Right forelimb (tissue), 1 donor: Measurements from ENCODE around the gene CMBL.
"Not testable (repeated sequence)": the region's sequence is repeated elsewhere in the genome, so short reads cannot be mapped to it uniquely, and the experiment has no call there.

ENCODE experiments used
- DNase-seq: peaks from one replicate; pipeline ENCODE4 v3.0.0-alpha.2; 2018

The CMBL gene

GRCh38 chr5:10253390-10253789, 54.3 kb downstream of the CMBL start:
- DNase-seq: no peak

DNA sequence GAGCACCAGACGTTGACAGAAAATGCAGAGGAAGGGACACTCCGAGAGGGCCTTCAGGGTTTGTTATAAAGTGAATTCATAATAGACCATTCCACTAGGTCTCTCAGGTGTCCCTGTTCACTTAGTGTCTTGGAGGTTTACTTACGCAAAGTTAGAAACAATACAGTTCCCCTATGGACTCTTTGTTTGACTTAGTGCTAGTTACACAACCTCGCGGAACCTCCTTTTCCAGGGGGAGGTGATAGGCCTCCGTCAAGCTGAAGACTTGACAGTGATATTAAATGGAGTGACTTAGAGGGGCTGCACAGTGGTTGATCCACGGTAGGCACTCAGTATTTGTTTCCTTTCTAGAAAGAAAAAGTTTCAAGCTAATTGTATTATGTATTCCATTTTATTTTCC, 56.3 kb downstream of the CMBL start:
- DNase-seq: no peak

DNA sequence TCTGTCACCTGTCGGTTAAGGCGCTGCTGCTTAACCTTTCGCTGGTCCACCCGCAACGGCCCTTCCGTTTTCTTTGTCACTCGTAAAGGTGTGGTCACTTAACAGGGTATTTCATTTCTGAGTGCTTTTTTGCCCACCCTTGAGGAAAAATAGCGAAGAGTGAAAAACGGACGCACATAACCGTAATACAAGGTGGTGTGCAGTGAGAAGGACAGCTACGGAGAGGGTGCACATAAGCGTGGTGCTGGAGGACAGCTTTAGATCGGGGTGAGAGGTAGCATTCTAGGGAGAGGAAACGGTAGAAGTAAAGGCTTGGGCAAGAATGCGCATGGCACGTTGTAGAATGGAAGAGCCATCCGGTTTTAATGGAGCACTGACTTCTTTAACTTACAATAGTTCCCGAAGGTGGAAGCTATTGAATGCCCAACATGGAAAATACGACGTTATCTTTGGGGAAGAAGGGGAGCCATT, 56.9 kb downstream of the CMBL start:
- DNase-seq: no peak

DNA sequence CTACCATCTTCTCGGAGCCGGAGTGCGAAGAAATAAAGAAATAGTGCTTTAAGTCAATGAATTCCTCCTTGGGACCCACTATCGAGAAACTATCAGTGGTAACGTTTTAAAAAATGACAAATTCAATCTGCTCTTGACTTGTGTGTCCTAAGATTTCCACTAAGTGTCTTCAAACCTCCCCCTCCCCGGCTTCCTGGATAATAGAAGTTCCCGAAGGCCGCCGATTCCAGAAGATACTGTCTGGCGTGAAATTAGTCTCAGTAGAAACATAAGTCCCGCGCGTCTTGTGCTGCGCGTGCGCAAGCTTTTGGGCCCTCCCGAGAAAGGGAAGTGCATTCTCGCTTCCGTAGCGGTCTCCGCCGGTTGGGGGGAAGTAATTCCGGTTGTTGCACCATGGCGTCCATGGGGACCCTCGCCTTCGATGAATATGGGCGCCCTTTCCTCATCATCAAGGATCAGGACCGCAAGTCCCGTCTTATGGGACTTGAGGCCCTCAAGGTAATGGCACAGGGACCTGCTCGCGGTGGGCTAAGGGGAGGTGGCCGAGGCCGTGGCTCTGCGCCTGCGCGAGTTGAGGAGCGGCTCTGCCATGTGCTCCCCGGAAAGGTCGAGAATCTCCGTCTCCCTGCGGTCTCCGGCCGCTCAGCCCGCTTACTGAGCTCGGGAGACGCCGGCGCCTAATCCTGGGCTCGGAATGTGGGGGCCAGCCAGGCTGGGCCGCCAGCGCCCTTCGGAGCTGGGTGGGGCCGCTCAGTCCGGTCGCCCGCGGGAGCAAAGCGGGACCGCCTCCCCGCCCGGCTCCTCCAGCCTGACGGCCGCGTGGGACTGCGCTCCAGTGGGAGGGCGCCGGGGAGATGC, 57.5 kb downstream of the CMBL start, which contains the start of gene CCT5:
TSS of gene CCT5 (plus strand) at position 333 of the 858 bp plus-strand sequence. CDS start at position 394, 61 bp downstream.
- peak; percentile 94 for DNase-seq

- no peak for DNase-seq
These were observed 59.1 kb downstream of the CMBL start for GRCh38 chr5:10248378-10249260.

DNA sequence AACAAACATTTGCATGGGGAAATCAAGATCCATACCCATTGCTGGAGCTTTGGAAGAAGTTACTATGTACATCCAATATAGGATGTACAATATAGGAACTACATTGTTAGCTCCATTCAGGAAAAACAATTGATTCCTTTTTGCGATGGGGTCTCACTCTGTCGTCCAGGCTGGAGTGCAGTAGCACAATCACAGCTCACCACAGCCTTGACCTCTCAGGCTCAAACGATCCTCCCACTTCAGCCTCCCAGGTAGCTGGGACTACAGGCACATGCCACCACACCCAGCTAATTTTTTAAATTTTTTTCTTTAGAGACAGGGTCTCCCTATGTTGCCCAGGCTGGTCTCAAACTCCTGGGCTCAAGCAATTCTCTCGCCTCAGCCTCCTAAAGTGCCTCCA, 60.5 kb downstream of the CMBL start:
- DNase-seq: not testable (repeated sequence)

- DNase-seq: no peak
These were observed 60.9 kb downstream of the CMBL start for GRCh38 chr5:10246761-10247160.

DNA sequence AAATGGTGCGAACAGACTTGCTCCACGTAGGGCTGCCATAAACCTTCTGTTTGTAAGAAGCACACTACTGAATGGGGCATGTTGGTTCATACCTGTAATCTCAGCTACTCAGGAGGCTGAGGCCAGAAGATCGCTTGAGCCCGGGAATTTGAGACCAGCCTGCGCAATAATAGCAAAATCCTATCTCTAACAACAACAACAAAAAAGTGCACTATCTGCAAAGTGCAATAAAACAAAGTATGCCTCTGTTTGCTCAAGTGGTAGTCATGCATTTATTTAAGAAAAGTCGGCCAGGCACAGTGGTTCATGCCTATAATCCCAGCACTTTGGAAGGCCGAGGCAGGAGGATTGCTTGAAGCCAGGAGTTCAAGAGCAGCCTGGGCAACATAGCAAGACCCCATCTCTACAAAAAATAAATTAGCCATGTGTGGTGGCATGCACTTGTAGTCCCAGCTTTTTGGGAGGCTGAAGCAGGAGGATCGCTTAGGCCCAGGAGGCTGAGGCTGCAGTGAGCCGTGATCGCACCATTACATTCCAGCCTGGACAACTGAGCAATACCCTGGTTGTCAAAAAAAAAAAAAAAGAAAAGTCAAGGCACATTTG, 63.3 kb downstream of the CMBL start:
- no peak for DNase-seq

GRCh38 chr5:10243660-10244240, 64.0 kb downstream of the CMBL start:
- no peak for DNase-seq

DNA sequence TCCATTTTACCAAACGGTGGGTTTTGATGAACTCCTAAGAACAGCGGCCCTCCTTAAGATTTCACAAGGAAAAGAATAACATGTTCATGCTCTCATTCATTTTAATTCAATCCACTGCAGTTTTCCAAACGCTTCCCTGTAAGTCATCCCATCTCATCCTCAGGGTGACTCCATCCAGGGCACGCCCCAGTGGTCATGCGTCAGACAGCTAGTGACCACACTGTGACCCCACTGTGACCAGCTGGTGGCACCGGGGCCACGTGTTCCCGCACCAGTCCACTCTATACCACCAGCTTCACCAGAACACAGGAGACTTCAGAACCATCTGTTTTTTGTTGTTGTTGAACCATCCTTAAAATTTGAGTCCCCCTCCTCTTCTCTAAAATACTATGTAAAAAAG, 72.4 kb downstream of the CMBL start:
- DNase-seq: no peak

DNA sequence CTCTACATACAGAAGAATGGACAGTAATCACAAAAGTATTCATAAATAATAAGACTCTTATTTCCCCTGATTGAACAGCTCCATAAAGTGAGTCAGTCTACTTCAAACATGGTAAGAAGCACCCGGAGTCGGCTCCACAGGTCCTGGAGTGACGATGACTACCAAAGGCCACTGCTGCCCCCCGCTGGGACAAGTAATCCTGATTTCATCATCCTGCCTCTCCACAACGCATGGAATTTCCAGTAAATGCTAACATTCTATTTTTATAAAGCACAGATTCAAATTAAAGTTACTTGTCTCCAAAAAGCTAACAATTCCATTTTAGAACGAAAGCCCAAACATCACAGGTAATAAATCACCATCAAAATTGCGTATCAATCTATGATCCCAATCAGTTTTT, 74.2 kb downstream of the CMBL start:
- no peak for DNase-seq

DNA sequence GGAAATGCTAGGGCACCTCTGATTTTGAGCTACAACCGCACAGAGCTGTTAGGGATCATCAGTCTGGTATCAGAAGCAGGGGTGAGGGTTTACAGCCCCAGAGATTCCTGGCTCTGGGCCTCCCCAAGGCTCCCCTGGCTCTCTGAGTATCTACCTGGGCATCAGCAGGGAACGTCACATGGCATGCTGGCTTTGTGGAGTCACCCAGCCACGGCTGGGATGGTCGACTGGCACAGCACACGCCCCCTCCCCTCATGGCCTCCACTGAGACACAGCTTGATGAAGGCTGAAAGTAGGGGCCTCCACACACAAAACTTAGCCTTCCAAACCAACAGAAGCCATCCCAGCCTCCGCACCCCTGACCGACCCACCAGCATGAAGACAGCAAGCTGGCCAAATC, 74.7 kb downstream of the CMBL start:
- no peak for DNase-seq

GRCh38 chr5:10232386-10232785, 75.3 kb downstream of the CMBL start:
- DNase-seq: no peak

DNA sequence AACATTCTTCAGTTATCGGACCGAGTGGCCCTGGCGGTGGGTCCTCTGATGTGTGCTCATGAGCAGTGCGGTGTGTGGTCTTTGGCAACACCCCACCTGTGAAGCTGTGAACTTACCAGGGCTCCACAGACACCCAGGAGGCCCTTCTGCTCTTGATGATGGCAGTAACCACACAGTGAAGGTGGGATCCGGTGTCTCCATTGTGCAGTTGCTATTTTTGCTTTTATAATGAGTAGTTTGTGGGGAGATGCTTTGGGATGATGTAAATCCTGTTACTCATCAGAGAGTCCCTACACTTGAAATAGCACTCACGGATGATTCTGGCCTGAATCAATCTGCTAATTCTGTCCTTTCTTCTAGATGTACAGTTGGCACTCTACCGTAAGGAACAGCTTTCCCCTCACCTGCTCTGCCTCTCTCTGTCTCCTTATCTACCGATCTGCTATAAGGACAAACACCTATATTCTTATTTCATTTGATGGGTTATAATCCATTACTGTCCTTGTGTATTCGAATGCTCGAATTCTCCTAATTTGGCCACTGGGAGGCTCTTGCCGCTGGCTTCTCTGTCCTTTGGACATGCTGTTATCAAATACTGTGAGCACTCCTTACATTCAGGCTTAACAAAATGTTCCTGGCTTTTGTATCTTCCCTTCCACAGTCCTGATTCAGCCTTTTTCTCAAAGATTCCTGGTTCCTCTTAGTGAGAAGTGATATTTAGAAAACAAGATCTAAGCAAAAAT, 78.2 kb downstream of the CMBL start:
- no peak for DNase-seq

GRCh38 chr5:10228288-10228687, 79.4 kb downstream of the CMBL start:
- DNase-seq: no peak
